Astrocyte of the spinal cord (primary cell): ENCODE data around the gene SLC27A2.
"Not testable (repeated sequence)": the region's sequence is repeated elsewhere in the genome, so short reads cannot be mapped to it uniquely, and the experiment has no call there.

ENCODE experiments used
- DNase-seq: peaks from one replicate; pipeline ENCODE4 v3.0.0; 2011; ENCODE audit warnings: low read depth, low spot score
- H3K4me3 ChIP-seq: 2 replicates; pipeline ENCODE4 v1.5.1; 2011; ENCODE audit warnings: low read depth, mild to moderate bottlenecking, low read length, moderate library complexity
- in situ Hi-C: cut with HindIII; loops from 2 replicates; pipeline ENCODE4 v1.10.0; 2017; ENCODE audit warnings: low sequenced_read_pairs
- TF ChIP-seq, protein P1 (sequence below): IDR thresholded peaks from 2 replicates; pipeline ENCODE4 v1.5.1; 2012; ENCODE audit warnings: low read depth, mild to moderate bottlenecking, low read length, inconsistent platforms

The SLC27A2 gene

GRCh38 chr15:50183112-50183794 lies 1.3 kb downstream of the SLC27A2 start:
- TF ChIP-seq, protein P1, sequence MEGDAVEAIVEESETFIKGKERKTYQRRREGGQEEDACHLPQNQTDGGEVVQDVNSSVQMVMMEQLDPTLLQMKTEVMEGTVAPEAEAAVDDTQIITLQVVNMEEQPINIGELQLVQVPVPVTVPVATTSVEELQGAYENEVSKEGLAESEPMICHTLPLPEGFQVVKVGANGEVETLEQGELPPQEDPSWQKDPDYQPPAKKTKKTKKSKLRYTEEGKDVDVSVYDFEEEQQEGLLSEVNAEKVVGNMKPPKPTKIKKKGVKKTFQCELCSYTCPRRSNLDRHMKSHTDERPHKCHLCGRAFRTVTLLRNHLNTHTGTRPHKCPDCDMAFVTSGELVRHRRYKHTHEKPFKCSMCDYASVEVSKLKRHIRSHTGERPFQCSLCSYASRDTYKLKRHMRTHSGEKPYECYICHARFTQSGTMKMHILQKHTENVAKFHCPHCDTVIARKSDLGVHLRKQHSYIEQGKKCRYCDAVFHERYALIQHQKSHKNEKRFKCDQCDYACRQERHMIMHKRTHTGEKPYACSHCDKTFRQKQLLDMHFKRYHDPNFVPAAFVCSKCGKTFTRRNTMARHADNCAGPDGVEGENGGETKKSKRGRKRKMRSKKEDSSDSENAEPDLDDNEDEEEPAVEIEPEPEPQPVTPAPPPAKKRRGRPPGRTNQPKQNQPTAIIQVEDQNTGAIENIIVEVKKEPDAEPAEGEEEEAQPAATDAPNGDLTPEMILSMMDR, result no peak
- in situ Hi-C loops, result no loop called here
- no peak for DNase-seq
- H3K4me3 ChIP-seq, result no peak overlapping the region

- no peak overlapping the region for H3K4me3 ChIP-seq
- TF ChIP-seq, protein P1, result no peak
- DNase-seq, result no peak
- in situ Hi-C loops, result no loop called here
These were observed 3.0 kb downstream of the SLC27A2 start for GRCh38 chr15:50184863-50185504.

DNA sequence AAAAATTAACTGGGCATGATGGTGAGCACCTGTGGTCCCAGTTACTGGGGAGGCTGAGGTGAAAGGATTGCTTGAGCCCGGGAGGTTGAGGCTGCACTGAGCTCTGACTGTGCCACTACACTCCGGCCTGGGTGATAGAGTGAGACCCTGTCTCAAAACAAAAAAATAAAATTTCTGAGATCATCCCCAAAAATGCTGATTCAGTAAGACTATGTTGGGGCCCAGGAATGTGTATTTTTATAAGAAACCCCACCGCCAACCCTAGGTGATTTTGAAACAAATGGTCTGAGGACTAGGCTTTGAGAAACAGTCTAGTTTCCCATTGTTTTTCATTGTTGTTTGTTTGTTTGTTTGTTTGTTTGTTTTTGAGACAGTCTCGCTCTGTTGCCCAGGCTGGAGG lies 4.1 kb downstream of the SLC27A2 start:
- TF ChIP-seq, protein P1, result no peak
- H3K4me3 ChIP-seq, result no peak overlapping the region
- DNase-seq, result no peak
- in situ Hi-C loops, result no loop called here

- in situ Hi-C loops, result no loop called here
These were observed 4.8 kb downstream of the SLC27A2 start for GRCh38 chr15:50186752-50187151.

GRCh38 chr15:50187525-50187924 lies 5.5 kb downstream of the SLC27A2 start:
- no peak overlapping the region for H3K4me3 ChIP-seq
- TF ChIP-seq, protein P1, result no peak
- in situ Hi-C loops, result no loop called here
- DNase-seq, result no peak

More at GRCh38 chr15:50186752-50187151, 4.8 kb downstream of the SLC27A2 start:
- TF ChIP-seq, protein P1, result no peak
- no peak overlapping the region for H3K4me3 ChIP-seq
- no peak for DNase-seq

- in situ Hi-C loops, result no loop called here
- TF ChIP-seq, protein P1, result no peak
- H3K4me3 ChIP-seq, result no peak overlapping the region
- DNase-seq, result no peak
These were observed 6.0 kb downstream of the SLC27A2 start for GRCh38 chr15:50187997-50188396.

- in situ Hi-C loops, H3K4me3 ChIP-seq, DNase-seq: not testable (repeated sequence)
These were observed 6.8 kb downstream of the SLC27A2 start for GRCh38 chr15:50188793-50189192.
